Gastrocnemius medialis (tissue), 4 donors: ENCODE measurements around the gene CRYBB1. TPM values are rescaled to one million over a fixed set of nuclear protein-coding genes. Genes with fewer than 3 reads are reported as not detected.

Source experiments
- ATAC-seq, 2 donors: fragments of 150-250 bp; one replicate each; pipeline ENCODE4 v1.9.1; 2016
- DNase-seq, 2 donors: peaks; one replicate each; pipeline ENCODE4 v3.0.0-alpha.2; 2019
- H3K27ac ChIP-seq, 4 donors: fragments of 200-600 bp; sonication (generic); 1 replicate in 1 of 4; 2 replicates in 3 of 4; pipeline ENCODE4 v1.5.1; 2016 to 2018; ENCODE audit warnings: mild to moderate bottlenecking in 2 of 4, moderate library complexity in 1 of 4
- H3K27me3 ChIP-seq, 3 donors: fragments of 200-600 bp; sonication (generic) in 2 of 3; 1 replicate in 1 of 3; 2 replicates in 2 of 3; pipeline versions ENCODE4 v1.5.1 to v1.6.0; 2016 to 2019; ENCODE audit warnings: mild to moderate bottlenecking in 1 of 3, moderate library complexity in 1 of 3
- H3K36me3 ChIP-seq, 2 donors: fragments of 200-600 bp; sonication (generic) in 1 of 2; one replicate each; pipeline ENCODE4 v1.5.1; 2017 to 2018
- H3K4me1 ChIP-seq, 2 donors: fragments of 200-600 bp; sonication (generic) in 1 of 2; one replicate each; pipeline ENCODE4 v1.5.1; 2016 to 2017; ENCODE audit warnings: mild to moderate bottlenecking in 2 of 2
- H3K4me3 ChIP-seq, 4 donors: fragments of 200-600 bp; sonication (generic) in 3 of 4; 1 replicate in 1 of 4; 2 replicates in 3 of 4; pipeline ENCODE4 v1.5.1; 2016 to 2019; ENCODE audit warnings: mild to moderate bottlenecking in 2 of 4
- H3K9me3 ChIP-seq, 3 donors: fragments of 200-600 bp; sonication (generic) in 2 of 3; 1 replicate in 1 of 3; 2 replicates in 2 of 3; pipeline ENCODE4 v1.5.1; 2016 to 2019
- CTCF ChIP-seq, 5 experiments: fragments of 450-650 bp in 3 of 5; fragments of 200-600 bp in 2 of 5; sonication (generic) in 2 of 5; IDR thresholded peaks in 4 of 5; conservative IDR thresholded peaks in 1 of 5; 1 replicate in 4 of 5; 2 replicates in 1 of 5; pipeline ENCODE4 v1.5.1; 2016 to 2019; ENCODE audit warnings: antibody characterized with exemption in 5 of 5, mild to moderate bottlenecking in 3 of 5, moderate library complexity in 3 of 5
- POLR2A ChIP-seq, 2 donors: fragments of 450-650 bp; IDR thresholded peaks; one replicate each; pipeline ENCODE4 v1.6.1; 2017; ENCODE audit warnings: antibody characterized with exemption in 2 of 2, mild to moderate bottlenecking in 2 of 2, moderate library complexity in 2 of 2
- in situ Hi-C, 4 donors: fragments of 200-750 bp; cut with MboI; loops; one replicate each; pipeline versions ENCODE4 v1.15.0 to v1.8.0; 2017; ENCODE audit warnings: low sequenced_read_pairs in 4 of 4
- intact Hi-C: fragments of 100-400 bp; cut with DNase I; formaldehyde crosslinking; loops from one replicate; pipeline ENCODE4 v1.15.1; 2023; ENCODE audit warnings: low total_unique reads
- total RNA-seq, 4 donors: library from RNA; depleted of rRNA; stranded (reverse); fragments of >200 nt; gene quantifications; one replicate each; pipeline versions ENCODE4 v1.1.0 to v1.2.3, GENCODE V29; 2016

Gene CRYBB1
- total RNA-seq, 4 donors from 2014 or later = 0.97 TPM; not detected in 3

DNA sequence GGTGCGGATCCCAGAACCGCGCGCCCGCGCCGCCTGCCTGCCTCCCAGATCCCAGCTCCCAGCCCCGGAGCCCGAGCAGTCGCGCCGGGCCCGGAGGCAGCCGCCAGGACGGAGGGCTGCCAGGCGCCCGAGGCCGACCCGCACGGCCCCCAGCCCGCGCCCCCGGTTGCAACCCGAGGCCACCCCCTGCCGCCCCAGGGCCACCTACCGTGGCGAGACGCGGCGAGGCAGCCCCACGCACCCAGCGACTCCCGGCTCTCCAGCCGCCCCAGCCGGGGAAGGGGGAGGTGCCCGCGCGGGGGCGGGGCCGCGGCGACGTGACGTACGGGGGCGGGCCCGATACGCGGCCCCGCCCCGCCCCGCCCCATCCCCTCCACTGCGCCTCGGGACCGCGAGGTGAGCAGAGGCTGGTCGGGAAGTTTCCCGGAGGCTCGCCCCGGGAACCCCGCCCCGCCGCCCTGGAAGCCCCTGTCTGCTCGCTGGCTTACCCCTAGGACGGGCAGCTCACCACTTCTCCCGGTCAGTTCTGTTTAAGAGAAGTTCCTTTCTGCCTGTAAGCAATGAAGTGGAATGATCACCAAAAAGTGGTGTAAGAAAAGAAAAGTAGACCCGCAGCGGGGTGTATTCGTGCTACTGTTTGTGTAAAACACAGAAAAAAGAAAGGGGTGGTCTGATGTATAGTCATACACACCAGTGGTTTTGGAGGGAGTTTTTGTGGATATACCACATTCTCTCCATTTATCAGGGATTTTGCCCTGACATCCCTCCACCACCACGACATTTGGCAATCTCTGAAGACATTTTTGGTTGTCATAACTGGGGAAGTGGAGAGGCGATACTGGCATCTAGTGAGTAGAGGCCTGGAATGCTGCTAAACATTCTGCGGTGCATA is 27.7 kb downstream of the CRYBB1 start, which contains the start of gene TPST2:
TSS of gene TPST2 (minus strand) at position 288 of the 892 bp plus-strand sequence. CDS start 48,502 bp downstream, outside the sequence.
- in situ Hi-C loops (loop anchor here in 3 of 4 donors (10.0 kb wide), 2 partner anchors 95 to 105 kb away; partner anchors contain the start of genes HPS4 (in 2 of the 3) and SRRD (in 2 of the 3)), intact Hi-C loops (loop anchor here (1.0 to 2.0 kb wide), 2 partner anchors 87 to 107 kb away; partner anchors contain the start of genes HPS4 and SRRD)
- peak within 1 kb of the TSS; percentile 81 to 98 (median 96) for H3K4me3 ChIP-seq
- DNase-seq (peak; percentile 58 to 75), ATAC-seq (peak; percentile 85 to 87)
- H3K27ac ChIP-seq = peak within 1 kb of the TSS; percentile 93 to 97 (median 94)
- peaks cover 18 to 19% of the 10 kb centered on the region in 2 donors for H3K4me1 ChIP-seq
- no peaks in the 10 kb centered on the region for H3K27me3 ChIP-seq
- peak in 1 of 5 experiments; percentile 45 for TF ChIP-seq CTCF (IDR thresholded peaks at IDR 0.05 in 4 of 5, conservative IDR thresholded peaks at IDR 0.05 in 1 of 5)
- TF ChIP-seq POLR2A (IDR thresholded peaks at IDR 0.05) = peak; percentile 96 to 97
- no peaks in the 10 kb centered on the region for H3K36me3 ChIP-seq
- no peaks in the 10 kb centered on the region for H3K9me3 ChIP-seq

- Histone ChIP-seq H3K4me3 (peak overlapping the region; percentile 81 to 98 (median 96)), H3K36me3 (no peaks in the 10 kb centered on the region), H3K27ac (peak overlapping the region; percentile 93 to 97 (median 94)), H3K9me3 (no peaks in the 10 kb centered on the region), H3K4me1 (peaks cover 21 to 25% of the 10 kb centered on the region in 2 donors), H3K27me3 (no peaks in the 10 kb centered on the region)
- intact Hi-C loops (no loop called here), in situ Hi-C loops (loop anchor here in 3 of 4 donors (10.0 kb wide), 2 partner anchors 95 to 105 kb away; partner anchors contain the start of genes HPS4 (in 2 of the 3) and SRRD (in 2 of the 3))
- no peak for DNase-seq
- no peak for TF ChIP-seq CTCF (IDR thresholded peaks at IDR 0.05 in 4 of 5, conservative IDR thresholded peaks at IDR 0.05 in 1 of 5)
- TF ChIP-seq POLR2A (IDR thresholded peaks at IDR 0.05) = no peak
- peak; percentile 15 to 34 for ATAC-seq
These were observed 28.4 kb downstream of the CRYBB1 start for GRCh38 chr22:26589367-26589844.

DNA sequence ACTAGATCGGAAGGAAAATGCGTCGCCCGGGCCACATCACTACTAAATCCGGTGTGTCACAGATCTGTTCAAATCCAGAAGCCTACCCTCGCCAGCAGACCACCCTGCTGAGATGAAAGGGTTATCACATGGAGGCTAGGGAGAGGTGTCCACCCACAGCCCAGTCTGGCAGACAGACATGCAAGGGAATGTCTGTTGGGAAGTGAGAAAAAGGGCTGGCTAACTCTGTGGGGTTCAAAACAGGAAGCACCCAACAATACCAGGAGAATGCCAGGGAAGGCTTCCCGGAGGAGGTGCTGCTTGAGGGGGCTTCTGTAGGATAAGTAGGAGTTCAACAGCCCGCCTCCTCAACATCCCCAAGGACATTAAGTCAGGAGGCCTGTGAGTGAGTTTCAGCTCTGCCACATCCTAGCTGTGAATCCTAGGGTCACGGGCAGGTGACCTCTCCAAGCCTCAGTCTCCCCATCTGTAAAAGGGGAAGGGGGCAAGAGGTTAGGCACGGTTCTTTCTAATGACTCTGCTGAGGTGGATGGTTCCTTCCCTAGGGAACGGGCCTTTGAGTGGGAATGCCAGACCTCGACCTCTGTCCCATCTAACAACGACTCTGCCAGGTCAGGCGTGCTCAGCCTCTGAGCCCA is 29.0 kb downstream of the CRYBB1 start:
- Histone ChIP-seq H3K36me3 (no peaks in the 10 kb centered on the region), H3K4me3 (peak overlapping the region; percentile 81 to 98 (median 96)), H3K4me1 (peaks cover 21 to 30% of the 10 kb centered on the region in 2 donors), H3K9me3 (no peaks in the 10 kb centered on the region), H3K27me3 (no peaks in the 10 kb centered on the region), H3K27ac (peak overlapping the region; percentile 93 to 97 (median 94))
- in situ Hi-C loops = loop anchor here in 3 of 4 donors (10.0 kb wide), 2 partner anchors 94 to 104 kb away; partner anchors contain the start of genes HPS4 (in 2 of the 3) and SRRD (in 2 of the 3)
- ATAC-seq (no peak), DNase-seq (peak; percentile 21 to 34)
- intact Hi-C loops = no loop called here
- TF ChIP-seq POLR2A (IDR thresholded peaks at IDR 0.05) = no peak

DNA sequence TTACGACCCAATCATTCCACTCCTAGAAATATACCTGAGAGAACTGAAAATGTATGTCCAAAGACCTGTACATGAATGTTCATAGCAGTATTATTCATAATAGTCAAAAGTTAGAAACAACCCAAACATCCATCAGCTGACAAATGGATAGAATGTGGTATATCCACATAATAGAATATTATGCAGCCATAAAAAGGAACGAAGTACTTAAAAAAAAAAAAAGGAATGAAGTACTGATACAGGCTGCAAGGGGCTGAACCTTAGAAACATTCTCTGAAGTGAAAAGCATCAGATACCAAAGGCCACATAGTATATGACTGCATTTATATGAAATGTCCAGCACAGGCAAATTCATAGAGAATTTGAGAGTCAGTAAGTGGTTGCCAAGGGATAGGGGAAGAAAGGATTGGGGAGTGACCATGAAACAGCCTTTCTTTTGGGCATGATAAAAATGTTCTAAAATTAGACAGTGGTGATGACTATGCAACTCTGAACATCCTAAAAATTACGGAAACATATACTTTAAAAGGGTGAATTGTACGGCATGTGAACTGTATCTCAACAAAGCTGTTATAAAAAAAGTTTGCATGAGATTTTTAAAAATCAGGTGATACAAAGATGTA is 29.7 kb downstream of the CRYBB1 start:
- TF ChIP-seq CTCF (IDR thresholded peaks at IDR 0.05 in 4 of 5, conservative IDR thresholded peaks at IDR 0.05 in 1 of 5) (no peak), POLR2A (IDR thresholded peaks at IDR 0.05) (no peak)
- Histone ChIP-seq H3K27me3 (no peaks in the 10 kb centered on the region), H3K36me3 (no peaks in the 10 kb centered on the region), H3K4me3 (peak overlapping the region in 2 of 4 donors; percentile 81 to 95), H3K4me1 (peaks cover 21 to 31% of the 10 kb centered on the region in 2 donors), H3K9me3 (no peaks in the 10 kb centered on the region), H3K27ac (peak overlapping the region; percentile 93 to 97 (median 94))
- no peak for DNase-seq
- in situ Hi-C loops (loop anchor here in 3 of 4 donors (10.0 kb wide), 2 partner anchors 93 to 103 kb away; partner anchors contain the start of genes HPS4 (in 2 of the 3) and SRRD (in 2 of the 3)), intact Hi-C loops (no loop called here)
- ATAC-seq = no peak
